HG03520 (cell line): ENCODE measurements around the gene SLC25A23.
"Not testable (repeated sequence)": the region's sequence is repeated elsewhere in the genome, so short reads cannot be mapped to it uniquely, and the experiment has no call there.

Experiments
- ATAC-seq: cut with Tn5 transposase; IDR thresholded peaks from one replicate; pipeline ENCODE4 v1.9.1; 2021; ENCODE audit warnings: mild to moderate bottlenecking, moderate library complexity; ENCODE audit not compliant: unreplicated experiment

Gene SLC25A23

GRCh38 chr19:6457958-6458694, 1.5 kb downstream of the SLC25A23 start:
- ATAC-seq: no peak

GRCh38 chr19:6455924-6456323, 3.7 kb downstream of the SLC25A23 start:
- no peak for ATAC-seq

- ATAC-seq: no peak
Observed at GRCh38 chr19:6453951-6454565, 5.5 kb downstream of the SLC25A23 start.

GRCh38 chr19:6452899-6453298, 6.7 kb downstream of the SLC25A23 start:
- no peak for ATAC-seq

- no peak for ATAC-seq
Observed at GRCh38 chr19:6452223-6452614, 7.4 kb downstream of the SLC25A23 start.

- ATAC-seq: no peak
Observed at GRCh38 chr19:6451583-6452222, 7.9 kb downstream of the SLC25A23 start.

- no peak for ATAC-seq
Observed at GRCh38 chr19:6450166-6450565, 9.4 kb downstream of the SLC25A23 start.

- ATAC-seq: no peak
Observed at GRCh38 chr19:6448045-6448444, 11.5 kb downstream of the SLC25A23 start.

- ATAC-seq: no peak
Observed at GRCh38 chr19:6446452-6446851, 13.1 kb downstream of the SLC25A23 start.

- ATAC-seq: no peak
Observed at GRCh38 chr19:6443986-6444385, 15.6 kb downstream of the SLC25A23 start.

- ATAC-seq: no peak
Observed at GRCh38 chr19:6442087-6442688, 17.4 kb downstream of the SLC25A23 start.

GRCh38 chr19:6440905-6441304, 18.7 kb downstream of the SLC25A23 start:
- no peak for ATAC-seq

- no peak for ATAC-seq
Observed at GRCh38 chr19:6439743-6440142, 19.8 kb downstream of the SLC25A23 start.

GRCh38 chr19:6433663-6434062, 25.9 kb downstream of the SLC25A23 start, which contains the start of gene SLC25A41:
SLC25A41 (minus strand) TSS chr19:6433763; CDS start chr19:6433693, 70 bp downstream.
- no peak for ATAC-seq

- no peak for ATAC-seq
Observed at GRCh38 chr19:6433165-6433564, 26.4 kb downstream of the SLC25A23 start.

GRCh38 chr19:6431891-6432290, 27.7 kb downstream of the SLC25A23 start:
- ATAC-seq: no peak

GRCh38 chr19:6429419-6430221, 30.0 kb downstream of the SLC25A23 start:
- ATAC-seq: no peak

- not testable (repeated sequence) for ATAC-seq
Observed at GRCh38 chr19:6428692-6429418, 30.7 kb downstream of the SLC25A23 start.

- ATAC-seq: no peak
Observed at GRCh38 chr19:6427131-6427530, 32.5 kb downstream of the SLC25A23 start.
